ENCODE measurements around the gene HADH.
"Not testable (repeated sequence)": the region's sequence is repeated elsewhere in the genome, so short reads cannot be mapped to it uniquely, and the experiment has no call there.

HADH gene

DNA sequence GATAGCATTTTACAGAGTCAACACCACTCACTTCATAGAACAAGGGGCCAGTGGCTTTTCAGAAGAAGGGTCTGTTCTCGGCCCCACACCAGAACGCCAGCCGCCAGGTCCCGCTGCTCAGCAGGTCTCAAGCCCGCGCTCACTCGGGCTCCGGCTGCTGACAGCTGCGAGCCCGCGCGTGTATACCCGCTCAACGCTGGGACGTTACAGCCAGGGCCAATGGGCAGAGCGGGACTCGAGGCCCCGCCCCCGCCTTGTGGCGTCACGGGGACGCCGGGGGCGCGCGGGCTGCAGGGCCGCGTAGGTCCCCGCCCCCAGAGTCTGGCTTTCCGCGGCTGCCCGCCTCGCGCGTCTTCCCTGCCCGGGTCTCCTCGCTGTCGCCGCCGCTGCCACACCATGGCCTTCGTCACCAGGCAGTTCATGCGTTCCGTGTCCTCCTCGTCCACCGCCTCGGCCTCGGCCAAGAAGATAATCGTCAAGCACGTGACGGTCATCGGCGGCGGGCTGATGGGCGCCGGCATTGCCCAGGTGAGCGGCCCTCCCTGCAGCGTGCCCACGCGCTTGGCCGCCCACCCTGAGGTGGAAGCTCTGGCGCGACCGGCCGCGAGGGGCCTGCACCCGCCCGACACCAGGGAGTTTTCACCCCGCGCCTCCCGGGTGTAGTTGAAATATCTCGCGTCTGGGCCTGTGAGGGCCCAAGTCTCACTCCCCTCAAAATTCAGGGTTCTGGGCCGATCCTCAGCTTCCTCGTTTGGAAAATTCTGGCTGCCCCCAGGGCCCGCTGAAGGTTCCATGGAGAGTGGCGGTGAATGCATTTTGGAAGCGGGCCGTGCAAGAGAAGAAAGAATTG, at the start of gene HADH:
Gene HADH, plus strand, starts transcription at position 353 of the 850 bp plus-strand sequence. Its CDS starts 44 bp downstream, at position 397.
- peak; percentile 39 for DNase-seq

DNA sequence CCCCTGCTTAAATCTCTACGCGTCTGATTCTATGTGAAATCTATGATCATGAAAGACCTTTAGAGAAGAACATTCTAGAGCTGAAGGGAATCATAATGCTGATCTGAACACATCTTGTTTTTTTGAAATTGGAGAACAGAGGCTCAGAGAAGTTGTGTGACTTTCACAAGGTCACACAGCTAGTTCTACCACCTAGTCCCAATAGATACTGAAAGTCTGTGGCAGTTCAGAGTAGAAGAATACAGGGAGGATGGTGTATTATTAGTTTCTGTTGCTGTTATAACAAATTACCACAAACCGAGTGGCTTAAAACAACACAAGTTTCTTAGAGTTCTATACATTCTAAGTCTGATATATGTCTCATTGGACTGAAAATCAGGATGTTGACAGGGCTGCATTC, 43.9 kb upstream of the HADH start:
- DNase-seq = no peak

DNA sequence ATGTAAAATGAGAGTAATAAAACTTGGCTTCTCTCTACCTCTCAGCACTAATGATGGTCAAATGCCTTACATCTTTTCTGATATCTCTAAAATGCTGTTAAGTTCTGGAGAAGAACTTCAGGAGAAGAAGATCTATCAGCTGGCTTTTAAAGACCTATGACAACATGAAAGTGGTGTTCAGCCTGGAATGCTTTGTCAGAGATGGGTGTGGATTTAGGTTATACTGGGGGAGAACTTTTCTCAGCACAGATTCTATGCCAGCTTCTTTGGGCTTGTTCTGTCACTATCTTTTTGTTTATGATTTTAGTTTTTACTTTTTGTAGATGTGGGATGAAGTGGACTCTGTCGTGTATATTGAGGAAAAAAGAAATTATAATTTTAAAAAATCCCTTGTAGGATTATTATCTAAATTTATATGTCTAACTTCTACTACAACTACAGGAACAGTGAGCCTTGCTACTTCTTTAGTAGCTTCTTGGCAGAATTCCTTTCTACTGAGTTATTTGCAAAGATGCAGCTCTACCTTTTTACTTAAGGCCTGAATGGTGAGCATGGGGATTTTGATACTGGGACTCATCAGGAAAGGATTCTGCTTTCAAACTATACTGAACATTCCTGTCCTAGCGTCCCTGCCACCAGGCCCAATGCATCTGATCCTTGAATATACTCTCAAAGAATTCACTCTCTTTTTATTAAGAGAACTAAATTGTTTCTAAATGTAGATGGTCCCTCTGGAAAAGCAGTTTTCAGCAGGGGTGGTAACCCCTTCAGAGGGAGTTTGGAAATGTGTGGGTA, 38.7 kb upstream of the HADH start:
- no peak for DNase-seq

- DNase-seq = no peak
These were observed 38.1 kb upstream of the HADH start for GRCh38 chr4:107951551-107951950.

DNA sequence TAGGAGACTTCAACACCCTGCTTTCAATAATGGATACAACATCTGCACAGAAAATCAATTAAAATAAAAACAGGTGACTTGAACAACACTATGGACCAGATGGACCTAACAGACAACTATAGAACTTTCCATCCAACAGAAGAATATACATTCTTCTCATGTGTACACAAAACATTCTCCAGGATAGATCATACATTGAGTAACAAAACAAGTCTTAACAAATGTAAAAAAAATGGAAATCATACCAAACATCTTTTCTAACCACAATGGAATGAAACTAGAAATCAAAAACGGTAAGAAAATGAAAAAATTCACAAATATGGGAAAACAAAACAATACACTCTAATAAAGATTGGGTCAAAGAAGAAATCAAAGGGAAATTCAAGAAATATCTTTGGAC, 33.7 kb upstream of the HADH start:
- DNase-seq = no peak

DNA sequence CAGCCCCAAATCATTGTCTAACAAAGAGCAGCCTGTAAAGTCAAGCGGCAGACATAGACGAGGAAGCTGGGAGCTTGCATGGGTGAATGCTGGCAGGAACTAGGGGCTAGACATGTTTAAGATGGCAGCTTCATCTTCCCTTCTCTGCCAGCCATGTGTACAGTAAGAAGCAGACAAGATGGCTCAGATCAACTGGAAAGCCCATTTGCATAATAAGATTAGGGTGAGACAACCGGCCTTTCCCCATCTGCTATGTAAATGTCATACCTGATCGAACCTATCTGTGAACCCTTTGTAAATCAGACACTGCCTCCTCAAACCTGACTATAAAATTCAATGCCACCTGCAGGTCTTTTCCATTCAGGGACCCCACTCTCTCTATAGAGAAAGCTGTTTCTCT, 22.8 kb upstream of the HADH start:
- DNase-seq = no peak

DNA sequence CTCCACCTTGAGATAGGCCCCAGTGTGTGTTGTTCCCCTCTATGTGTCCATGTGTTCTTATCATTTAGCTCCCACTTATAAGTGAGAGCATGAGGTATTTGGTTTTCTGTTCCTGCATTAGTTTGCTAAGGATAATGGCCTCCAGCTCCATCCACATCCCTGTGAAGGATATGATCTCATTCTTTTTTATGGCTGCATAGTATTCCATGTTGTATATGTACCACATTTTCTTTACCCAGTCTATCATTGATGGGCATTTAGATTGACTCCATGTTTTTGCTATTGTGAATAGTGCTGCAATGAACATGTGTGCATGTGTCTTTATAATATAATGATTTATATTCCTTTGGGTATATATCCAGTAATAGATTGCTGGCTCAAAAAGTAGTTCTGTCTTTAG, 22.2 kb upstream of the HADH start:
- not testable (repeated sequence) for DNase-seq

GRCh38 chr4:107967921-107968320, 21.8 kb upstream of the HADH start:
- not testable (repeated sequence) for DNase-seq

DNA sequence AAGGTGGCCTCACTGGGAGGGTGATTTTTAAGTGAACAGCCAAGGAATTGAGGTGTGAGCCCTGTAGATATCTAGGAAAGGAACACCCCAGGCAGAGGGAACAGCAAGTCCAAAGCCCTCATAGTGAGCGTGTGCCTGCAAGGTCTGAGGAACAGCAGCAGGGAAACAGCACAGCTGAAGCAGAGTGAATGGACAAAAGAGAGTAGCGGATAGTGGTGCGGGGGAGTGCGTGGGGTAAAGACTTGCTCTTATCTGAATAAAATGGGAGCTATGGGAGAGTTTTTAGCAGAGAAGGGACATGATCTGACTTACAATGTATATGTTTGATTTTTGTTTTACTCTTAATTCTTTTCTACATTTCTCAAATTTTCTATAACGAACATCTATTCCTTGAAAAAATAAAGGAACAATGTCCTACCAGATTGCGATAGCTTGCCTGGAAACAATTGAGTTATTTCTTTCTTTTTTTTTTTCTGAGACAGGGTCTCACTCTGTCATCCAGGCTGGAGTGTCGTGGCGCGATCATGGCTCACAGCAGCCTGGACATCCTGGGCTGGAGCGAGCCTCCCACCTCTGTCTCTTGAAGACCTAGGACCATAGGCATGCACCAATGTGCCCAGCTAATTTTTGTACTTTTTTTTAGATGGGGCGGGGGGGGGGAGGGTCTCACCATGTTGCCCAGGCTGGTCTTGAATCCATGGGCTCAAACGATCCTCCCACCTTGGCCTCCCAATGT, 19.5 kb upstream of the HADH start:
- DNase-seq = no peak

DNA sequence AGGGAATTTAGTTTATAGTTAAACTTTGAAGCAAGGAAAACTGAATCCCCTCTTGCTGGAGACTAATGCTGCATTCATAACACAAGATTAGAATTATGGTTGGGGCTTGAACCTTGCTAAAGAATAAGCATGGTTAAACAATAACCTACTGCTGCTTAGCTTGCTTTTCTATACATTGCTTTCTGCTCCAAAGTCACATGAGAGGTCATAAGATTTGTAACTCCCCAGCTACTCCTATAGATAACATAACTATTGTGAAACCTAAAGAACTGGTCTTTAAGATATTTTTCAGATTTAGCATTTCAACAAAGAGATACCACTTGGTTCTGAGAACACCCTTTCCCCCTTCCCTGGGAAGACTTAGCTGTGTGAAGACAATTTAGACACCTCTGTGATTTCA, 17.1 kb upstream of the HADH start:
- DNase-seq = no peak

DNA sequence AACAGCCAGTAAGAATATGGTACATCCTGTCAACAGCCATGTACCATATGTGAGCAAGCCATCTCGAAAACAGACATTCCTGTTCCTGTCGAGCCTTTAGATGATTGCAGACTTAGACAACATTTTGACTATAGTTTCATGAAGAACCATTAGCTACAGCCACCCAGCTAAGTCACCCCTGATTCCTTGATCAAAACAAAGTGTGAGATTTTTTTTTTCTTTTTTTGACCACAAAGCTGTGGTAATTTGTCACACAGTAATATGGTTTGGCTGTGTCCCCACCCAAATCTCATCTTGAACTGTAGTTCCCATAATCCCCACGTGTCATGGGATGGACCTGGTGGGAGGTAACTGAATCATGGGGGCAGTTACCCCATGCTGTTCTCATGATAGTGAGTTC, 15.2 kb upstream of the HADH start:
- DNase-seq = no peak

DNA sequence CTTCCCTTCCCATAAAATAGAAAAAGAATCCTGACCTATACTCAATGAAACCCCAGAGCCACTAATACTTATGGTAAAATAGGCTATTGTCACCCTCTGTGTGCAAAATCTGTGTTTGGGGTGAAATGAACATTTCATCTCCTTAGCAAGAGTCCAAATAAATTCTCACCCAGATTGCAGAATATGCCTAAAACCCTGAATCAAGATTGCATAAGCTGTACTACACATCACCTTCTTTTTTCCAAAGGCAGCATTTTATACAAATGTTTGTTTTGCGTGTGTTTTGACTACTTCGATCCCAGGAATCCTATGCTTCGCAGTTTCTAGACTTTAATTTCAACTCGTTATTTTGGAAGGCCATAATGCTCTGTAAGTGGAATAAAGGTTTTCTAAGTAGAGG, 12.2 kb upstream of the HADH start:
- no peak for DNase-seq

- DNase-seq = no peak
These were observed 11.6 kb upstream of the HADH start for GRCh38 chr4:107977966-107978705.

- no peak for DNase-seq
These were observed 10.8 kb upstream of the HADH start for GRCh38 chr4:107978716-107979451.

DNA sequence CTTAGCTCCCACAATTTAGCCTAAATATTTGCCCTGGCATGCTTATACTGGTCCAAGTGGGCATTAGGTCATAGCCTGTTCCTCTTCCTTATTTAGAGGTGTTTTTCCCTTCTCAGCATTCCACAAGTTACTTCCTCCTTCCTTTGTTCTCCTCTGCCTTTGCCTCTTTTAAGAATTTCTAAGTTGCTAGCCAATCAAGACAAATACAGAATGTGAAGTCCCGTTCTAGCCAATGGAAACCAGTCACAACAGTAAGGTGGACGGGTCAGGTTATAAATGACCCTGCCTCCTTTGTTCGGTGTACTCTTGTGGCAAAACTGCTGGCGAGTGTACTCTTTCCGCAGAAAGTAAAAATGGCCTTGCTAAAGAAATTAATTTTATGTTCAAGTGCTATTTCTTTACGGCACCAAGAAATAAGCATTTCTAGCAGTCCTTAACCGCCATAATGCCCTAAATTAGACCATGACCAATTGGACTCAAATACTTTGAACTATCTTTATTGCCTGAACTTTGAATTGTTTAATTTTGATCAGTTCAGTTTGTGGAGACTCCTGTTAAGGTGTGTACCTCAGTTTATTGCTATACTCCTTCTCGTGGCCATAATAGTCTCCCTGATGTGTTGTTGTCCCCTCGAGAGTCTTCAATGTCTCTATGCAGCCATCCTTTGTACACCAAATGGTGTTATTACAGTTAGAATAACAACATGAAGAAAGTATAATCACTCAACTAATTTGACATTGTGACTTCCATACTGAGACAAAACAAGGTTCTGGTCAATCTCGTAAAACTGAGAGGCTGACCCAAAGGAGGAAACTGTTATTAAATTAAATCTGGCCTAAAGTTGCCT, 1.6 kb upstream of the HADH start:
- no peak for DNase-seq

DNA sequence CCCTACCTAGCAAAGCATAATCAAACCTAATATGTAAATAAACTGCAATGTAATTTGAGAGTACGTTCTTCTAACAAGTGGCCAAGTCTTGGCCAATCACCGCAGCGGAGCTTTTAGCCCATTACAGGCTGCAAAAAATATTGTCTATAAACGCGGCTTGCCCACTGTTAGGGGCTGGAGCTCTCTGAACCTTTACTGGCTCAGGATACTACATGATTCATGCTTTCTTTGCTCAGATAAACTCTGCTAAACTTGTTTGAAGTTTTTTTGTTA, 990 bp upstream of the HADH start:
- no peak for DNase-seq

GRCh38 chr4:107989162-107989536, 540 bp upstream of the HADH start:
- no peak for DNase-seq

DNA sequence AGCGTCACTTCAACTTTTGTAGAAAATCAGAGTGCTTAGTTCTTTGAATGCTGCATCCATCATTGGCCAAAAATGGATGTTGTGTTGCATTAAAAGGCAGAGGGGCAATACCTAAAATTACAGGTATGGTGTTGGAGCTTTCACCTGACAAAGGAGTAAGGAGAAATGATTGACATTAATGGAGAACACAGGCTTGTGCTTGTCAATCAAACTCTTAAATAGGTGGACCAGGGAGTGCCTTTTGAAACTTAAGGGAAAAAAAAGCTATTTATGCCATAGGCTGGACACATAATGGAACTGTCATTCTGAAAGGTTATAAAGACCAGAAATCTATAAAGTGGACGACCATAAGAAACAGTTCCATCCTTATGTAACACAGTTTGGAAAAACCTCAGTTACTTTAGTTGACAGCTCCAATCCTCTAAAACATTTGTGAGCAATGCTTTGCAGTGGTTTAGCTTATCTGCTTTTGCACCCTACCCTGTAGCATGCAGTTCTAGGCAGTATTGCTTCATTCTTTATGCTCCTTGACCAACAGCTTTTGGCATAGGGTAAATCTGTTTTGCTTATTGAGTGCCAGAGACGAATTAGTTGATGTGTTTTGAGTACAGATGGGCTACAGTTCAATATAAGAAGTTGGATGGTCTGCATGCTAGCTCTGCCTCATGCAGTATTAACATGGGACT, 2.4 kb downstream of the HADH start:
- DNase-seq = no peak

- no peak for DNase-seq
These were observed 4.3 kb downstream of the HADH start for GRCh38 chr4:107993969-107994368.

DNA sequence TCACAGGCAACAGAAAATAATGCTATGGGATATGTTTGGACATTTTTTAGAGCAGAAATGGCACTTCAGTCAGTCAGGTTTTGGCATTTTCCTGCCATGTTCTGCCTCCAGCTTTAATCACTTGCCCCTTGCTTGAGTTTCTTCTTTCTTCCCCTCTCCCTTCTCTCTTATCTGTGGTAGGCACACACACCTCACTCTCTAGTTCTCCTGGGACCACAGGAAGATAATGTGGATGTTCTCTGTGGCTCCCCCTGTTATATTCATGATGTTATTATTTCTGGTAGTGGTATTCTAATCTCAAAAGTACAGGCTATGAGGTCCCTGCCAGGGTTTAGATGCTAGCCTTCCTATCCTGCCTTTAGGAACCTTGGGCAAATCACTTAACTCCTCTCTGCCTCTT, 5.2 kb downstream of the HADH start:
- no peak for DNase-seq
